Coronary artery (tissue), 2 donors: ENCODE data around the gene HLTF.
"Not testable (repeated sequence)": the region's sequence is repeated elsewhere in the genome, so short reads cannot be mapped to it uniquely, and the experiment has no call there.

Source experiments
- DNase-seq: peaks from one replicate; pipeline ENCODE4 v3.0.0-alpha.2; 2017; ENCODE audit warnings: low spot score
- H3K27ac ChIP-seq, 2 donors: fragments of 200-600 bp; sonication (generic); one replicate each; pipeline ENCODE4 v1.5.1; 2016 to 2019
- H3K4me3 ChIP-seq: fragments of 200-600 bp; sonication (generic); 2 replicates; pipeline ENCODE4 v1.5.1; 2016; ENCODE audit warnings: mild to moderate bottlenecking, moderate library complexity
- CTCF ChIP-seq: fragments of 200-600 bp; sonication (generic); IDR thresholded peaks from one replicate; pipeline ENCODE4 v1.5.1; 2019; ENCODE audit warnings: antibody characterized with exemption

Gene HLTF

GRCh38 chr3:148992027-148992634, 94.2 kb downstream of the HLTF start:
- peak overlapping the region; percentile 95 to 98 for H3K27ac ChIP-seq
- no peak for DNase-seq
- TF ChIP-seq CTCF = no peak
- peak overlapping the region; percentile 95 for H3K4me3 ChIP-seq

GRCh38 chr3:148991219-148992026, 94.9 kb downstream of the HLTF start, which contains the start of gene GYG1:
GYG1 (plus strand) TSS chr3:148991540; CDS start chr3:148991641, 101 bp downstream.
- DNase-seq = peak; percentile 89
- peak within 1 kb of the TSS; percentile 95 to 98 for H3K27ac ChIP-seq
- peak within 1 kb of the TSS; percentile 95 for H3K4me3 ChIP-seq
- TF ChIP-seq CTCF = no peak

- TF ChIP-seq CTCF = no peak
- Histone ChIP-seq H3K4me3 (no peak overlapping the region), H3K27ac (peak overlapping the region; percentile 95 to 98)
- DNase-seq = no peak
These were observed 96.1 kb downstream of the HLTF start for GRCh38 chr3:148990236-148990635.

- H3K4me3 ChIP-seq, DNase-seq, H3K27ac ChIP-seq: not testable (repeated sequence)
These were observed 98.8 kb downstream of the HLTF start for GRCh38 chr3:148987551-148987950.

- no peak for DNase-seq
- TF ChIP-seq CTCF = no peak
- H3K4me3 ChIP-seq = no peak overlapping the region
These were observed 105.1 kb downstream of the HLTF start for GRCh38 chr3:148981273-148981672.

More at GRCh38 chr3:148981273-148981672, 105.1 kb downstream of the HLTF start:
- H3K27ac ChIP-seq = no peak overlapping the region
